Measurements from ENCODE around the gene CDH7.

CDH7 gene

DNA sequence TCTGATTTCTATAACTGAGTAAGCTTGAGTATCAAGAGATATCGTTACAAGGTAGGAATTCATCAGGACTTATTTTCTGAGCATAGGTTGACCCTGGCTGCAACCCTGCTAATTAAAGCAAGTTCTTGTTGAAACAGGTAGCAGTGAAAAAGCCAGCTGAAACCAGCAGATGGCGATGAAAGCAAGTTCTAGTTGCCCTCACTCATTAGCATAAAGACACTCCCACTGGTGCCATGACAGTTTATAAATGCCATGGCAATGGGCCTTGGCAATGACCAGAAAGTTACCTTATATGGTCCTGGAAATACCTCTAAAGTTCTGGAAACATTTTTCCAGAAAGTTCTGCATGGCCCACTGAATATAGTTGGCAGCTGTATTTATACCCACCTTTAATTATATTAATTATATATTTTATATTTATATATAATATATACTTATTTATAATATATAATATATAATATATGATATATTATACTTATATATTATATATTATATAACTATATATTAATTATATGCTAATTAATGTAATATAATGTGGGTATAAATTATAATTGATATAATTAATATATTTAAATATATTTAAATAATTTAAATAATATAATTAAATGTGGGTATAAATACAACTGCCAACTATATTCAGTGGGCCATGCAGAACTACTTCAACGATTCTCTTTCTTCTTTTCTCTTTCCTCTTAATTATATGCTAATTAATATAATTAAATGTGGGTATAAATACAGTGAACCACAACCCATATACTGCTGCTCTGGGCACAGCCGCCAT lies 188.0 kb downstream of the CDH7 start:
- Histone ChIP-seq H3K9ac (ENCODE audit: low read length) (no peak overlapping the region), H3K4me3 (ENCODE audit: low read length) (no peak overlapping the region), H3K9me3 (ENCODE audit: insufficient read depth, low read length) (no peaks in the 10 kb centered on the region), H3K27ac (ENCODE audit: low read length) (no peak overlapping the region), H3K27me3 (ENCODE audit: low read depth, low read length) (no peaks in the 10 kb centered on the region), H3K79me2 (ENCODE audit: low read length) (no peaks in the 10 kb centered on the region), H3K4me2 (ENCODE audit: low read length) (no peak overlapping the region), H4K20me1 (ENCODE audit: insufficient read depth, low read length) (no peaks in the 10 kb centered on the region), H2AFZ (ENCODE audit: low read depth, low read length) (peak overlapping the region; percentile 29; the same call in 1 of the 2 replicates), H3K4me1 (ENCODE audit: low read length) (no peaks in the 10 kb centered on the region), H3K36me3 (replicated peaks; ENCODE audit: low read depth, low read length) (no peaks in the 10 kb centered on the region)
- TF ChIP-seq EZH2phosphoT487 (IDR thresholded peaks at IDR 0.05; ENCODE audit: low read depth), result no peak
- TF ChIP-seq, protein P1, sequence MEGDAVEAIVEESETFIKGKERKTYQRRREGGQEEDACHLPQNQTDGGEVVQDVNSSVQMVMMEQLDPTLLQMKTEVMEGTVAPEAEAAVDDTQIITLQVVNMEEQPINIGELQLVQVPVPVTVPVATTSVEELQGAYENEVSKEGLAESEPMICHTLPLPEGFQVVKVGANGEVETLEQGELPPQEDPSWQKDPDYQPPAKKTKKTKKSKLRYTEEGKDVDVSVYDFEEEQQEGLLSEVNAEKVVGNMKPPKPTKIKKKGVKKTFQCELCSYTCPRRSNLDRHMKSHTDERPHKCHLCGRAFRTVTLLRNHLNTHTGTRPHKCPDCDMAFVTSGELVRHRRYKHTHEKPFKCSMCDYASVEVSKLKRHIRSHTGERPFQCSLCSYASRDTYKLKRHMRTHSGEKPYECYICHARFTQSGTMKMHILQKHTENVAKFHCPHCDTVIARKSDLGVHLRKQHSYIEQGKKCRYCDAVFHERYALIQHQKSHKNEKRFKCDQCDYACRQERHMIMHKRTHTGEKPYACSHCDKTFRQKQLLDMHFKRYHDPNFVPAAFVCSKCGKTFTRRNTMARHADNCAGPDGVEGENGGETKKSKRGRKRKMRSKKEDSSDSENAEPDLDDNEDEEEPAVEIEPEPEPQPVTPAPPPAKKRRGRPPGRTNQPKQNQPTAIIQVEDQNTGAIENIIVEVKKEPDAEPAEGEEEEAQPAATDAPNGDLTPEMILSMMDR (IDR thresholded peaks at IDR 0.05; ENCODE audit: low read depth, low read length), result peak; percentile 63
